Measurements from ENCODE around the gene ZNF750. TPM values are rescaled to one million over a fixed set of nuclear protein-coding genes. Genes with fewer than 3 reads are reported as not detected.
A peak's percentile ranks its signal among the peaks of the same experiment; 100 is the strongest.

The ZNF750 gene
- total and polyA plus RNA-seq, 8 donors, result 0.02 to 0.08 TPM; not detected in 6

DNA sequence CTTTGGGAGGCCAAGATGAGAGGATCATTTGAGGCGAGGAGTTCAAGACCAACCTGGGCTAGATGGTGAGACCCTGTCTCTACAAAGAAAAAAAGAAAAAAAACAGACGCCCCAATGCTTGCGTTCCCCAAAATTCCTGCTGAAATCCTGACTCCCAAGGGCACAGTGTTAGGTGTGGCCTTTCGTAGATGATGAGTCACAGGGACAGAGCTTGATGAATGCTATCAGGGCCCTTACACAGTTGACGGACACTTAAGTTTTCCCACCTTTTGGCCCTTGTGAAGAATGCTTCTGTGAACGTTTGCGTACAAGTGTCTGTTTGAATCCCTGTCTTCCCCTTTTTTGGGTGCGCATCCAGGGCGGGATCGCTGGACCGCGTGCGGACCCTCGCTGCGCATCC lies 16.5 kb upstream of the ZNF750 start:
- H3K4me3 ChIP-seq, result no peak overlapping the region
- DNase-seq (no peak), ATAC-seq (no peak), FAIRE-seq (no peak)
- no peaks in the 10 kb centered on the region for H3K27me3 ChIP-seq
- intact Hi-C loops (cut with DNase I), result no loop called here
- H3K9me3 ChIP-seq, result no peaks in the 10 kb centered on the region
- no peak overlapping the region for H3K27ac ChIP-seq
- no peaks in the 10 kb centered on the region for H3K36me3 ChIP-seq
- H3K4me1 ChIP-seq, result peaks cover 0 to 4% (median 0%) of the 10 kb centered on the region in 3 donors
- TF ChIP-seq, protein P1, sequence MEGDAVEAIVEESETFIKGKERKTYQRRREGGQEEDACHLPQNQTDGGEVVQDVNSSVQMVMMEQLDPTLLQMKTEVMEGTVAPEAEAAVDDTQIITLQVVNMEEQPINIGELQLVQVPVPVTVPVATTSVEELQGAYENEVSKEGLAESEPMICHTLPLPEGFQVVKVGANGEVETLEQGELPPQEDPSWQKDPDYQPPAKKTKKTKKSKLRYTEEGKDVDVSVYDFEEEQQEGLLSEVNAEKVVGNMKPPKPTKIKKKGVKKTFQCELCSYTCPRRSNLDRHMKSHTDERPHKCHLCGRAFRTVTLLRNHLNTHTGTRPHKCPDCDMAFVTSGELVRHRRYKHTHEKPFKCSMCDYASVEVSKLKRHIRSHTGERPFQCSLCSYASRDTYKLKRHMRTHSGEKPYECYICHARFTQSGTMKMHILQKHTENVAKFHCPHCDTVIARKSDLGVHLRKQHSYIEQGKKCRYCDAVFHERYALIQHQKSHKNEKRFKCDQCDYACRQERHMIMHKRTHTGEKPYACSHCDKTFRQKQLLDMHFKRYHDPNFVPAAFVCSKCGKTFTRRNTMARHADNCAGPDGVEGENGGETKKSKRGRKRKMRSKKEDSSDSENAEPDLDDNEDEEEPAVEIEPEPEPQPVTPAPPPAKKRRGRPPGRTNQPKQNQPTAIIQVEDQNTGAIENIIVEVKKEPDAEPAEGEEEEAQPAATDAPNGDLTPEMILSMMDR (IDR thresholded peaks at IDR 0.05), result no peak
- WGBS, 2 donors, result 88 to 90% methylated on average over 15 of the region's 15 CpGs

DNA sequence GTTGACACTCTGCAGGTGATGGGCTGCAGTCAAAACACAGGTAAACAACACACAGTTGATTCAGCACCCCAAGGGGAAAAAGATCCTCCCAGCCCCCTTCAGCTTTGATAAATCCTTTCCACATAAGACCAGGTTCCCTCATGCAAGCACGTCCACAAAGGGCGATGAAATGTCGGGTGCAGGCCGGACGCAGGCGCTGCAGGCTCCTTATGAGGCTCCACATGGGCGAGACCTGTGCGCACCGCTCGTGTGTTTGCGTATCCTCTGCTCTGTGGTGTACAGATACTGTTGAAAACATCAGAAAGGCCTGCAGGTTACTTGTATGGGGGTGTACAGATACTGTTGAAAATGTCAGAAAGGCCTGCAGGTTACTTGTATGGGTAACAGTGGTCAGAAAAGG lies 14.4 kb upstream of the ZNF750 start:
- FAIRE-seq (no peak), DNase-seq (peak in 1 of 6 donors; percentile 13), ATAC-seq (no peak)
- 94 to 95% methylated on average over 11 of the region's 11 CpGs for WGBS, 2 donors
- TF ChIP-seq, protein P1 (IDR thresholded peaks at IDR 0.05), result no peak
- Histone ChIP-seq H3K9me3 (no peaks in the 10 kb centered on the region), H3K27ac (no peak overlapping the region), H3K4me3 (no peak overlapping the region), H3K27me3 (no peaks in the 10 kb centered on the region), H3K36me3 (no peaks in the 10 kb centered on the region), H3K4me1 (no peaks in the 10 kb centered on the region)
- intact Hi-C loops (cut with DNase I), result no loop called here

DNA sequence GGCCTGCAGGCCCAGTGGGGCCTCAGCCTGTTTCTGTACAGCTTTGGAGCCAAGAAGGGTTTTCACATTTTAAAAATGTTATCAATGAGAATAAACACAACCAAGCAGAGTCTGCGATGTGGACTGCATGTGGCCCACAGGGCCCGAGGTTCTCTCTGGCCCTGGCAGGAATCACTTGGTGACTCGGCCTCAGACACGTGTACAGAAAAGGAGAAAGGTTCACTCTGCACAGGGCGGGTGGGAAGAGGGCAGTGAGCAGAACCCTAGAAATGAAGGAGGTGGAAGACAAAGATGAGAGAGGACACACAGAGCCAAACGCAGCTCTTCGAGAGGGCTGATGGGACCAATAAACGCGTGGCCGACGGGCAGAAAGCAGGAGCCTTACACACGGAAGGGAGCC lies 11.6 kb upstream of the ZNF750 start:
- WGBS, 2 donors, result 88 to 89% methylated on average over 11 to 12 of the region's 12 CpGs
- H3K4me3 ChIP-seq, result no peak overlapping the region
- DNase-seq, result peak in 1 of 6 donors; percentile 19
- no peaks in the 10 kb centered on the region for H3K4me1 ChIP-seq
- H3K27me3 ChIP-seq, result no peaks in the 10 kb centered on the region
- no peaks in the 10 kb centered on the region for H3K9me3 ChIP-seq
- TF ChIP-seq, protein P1 (IDR thresholded peaks at IDR 0.05), result no peak
- ATAC-seq, result no peak
- H3K27ac ChIP-seq, result no peak overlapping the region
- no peaks in the 10 kb centered on the region for H3K36me3 ChIP-seq
- FAIRE-seq, result no peak
- intact Hi-C loops (cut with DNase I), result no loop called here

DNA sequence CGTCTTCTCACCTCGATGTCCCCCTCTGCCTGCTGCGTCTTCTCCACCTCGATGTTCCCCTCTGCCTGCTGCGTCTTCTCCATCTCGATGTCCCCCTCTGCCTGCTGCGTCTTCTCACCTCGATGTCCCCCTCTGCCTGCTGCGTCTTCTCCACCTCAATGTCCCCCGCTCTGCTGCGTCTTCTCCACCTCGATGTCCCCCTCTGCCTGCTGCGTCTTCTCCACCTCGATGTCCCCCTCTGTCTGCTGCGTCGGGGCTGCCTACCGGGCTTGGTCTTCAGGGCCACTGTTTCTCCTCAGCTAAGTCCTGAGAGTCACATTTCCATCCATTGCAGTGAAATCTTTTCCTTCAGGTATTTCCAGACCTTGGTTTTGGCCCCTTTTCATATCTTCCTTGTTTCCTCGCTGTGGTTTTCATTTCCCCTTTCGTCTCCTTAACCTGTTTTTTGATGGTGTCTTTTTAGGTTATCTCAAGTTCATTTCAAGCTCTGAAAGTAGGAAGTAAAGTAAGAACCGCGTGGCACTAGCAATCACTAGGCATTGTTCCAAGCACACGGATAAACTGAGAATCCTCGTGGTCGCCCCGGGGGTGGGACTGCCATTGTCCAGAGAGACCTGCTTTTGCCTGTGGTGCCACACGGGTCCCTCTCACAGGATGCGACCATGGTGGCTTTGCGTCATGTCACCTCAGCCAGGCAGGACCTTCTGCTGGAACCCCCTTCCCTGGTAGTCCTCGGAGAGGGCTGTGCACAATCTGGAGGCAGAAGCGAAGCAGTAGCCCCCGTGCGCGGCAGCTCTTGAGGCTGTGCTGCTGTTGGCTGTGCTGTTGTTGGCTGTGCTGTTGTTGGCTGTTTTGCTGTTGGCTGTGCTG lies 9.5 kb upstream of the ZNF750 start:
- no peak overlapping the region for H3K27ac ChIP-seq
- H3K4me1 ChIP-seq, result no peaks in the 10 kb centered on the region
- no peaks in the 10 kb centered on the region for H3K36me3 ChIP-seq
- H3K27me3 ChIP-seq, result no peaks in the 10 kb centered on the region
- no peak overlapping the region for H3K4me3 ChIP-seq
- intact Hi-C loops (cut with DNase I), result no loop called here
- DNase-seq, result peak in 1 of 6 donors; percentile 28
- no peak for ATAC-seq
- TF ChIP-seq, protein P1 (IDR thresholded peaks at IDR 0.05), result no peak
- no peak for FAIRE-seq
- 90 to 91% methylated on average over 33 of the region's 33 CpGs for WGBS, 2 donors
- H3K9me3 ChIP-seq, result no peaks in the 10 kb centered on the region

DNA sequence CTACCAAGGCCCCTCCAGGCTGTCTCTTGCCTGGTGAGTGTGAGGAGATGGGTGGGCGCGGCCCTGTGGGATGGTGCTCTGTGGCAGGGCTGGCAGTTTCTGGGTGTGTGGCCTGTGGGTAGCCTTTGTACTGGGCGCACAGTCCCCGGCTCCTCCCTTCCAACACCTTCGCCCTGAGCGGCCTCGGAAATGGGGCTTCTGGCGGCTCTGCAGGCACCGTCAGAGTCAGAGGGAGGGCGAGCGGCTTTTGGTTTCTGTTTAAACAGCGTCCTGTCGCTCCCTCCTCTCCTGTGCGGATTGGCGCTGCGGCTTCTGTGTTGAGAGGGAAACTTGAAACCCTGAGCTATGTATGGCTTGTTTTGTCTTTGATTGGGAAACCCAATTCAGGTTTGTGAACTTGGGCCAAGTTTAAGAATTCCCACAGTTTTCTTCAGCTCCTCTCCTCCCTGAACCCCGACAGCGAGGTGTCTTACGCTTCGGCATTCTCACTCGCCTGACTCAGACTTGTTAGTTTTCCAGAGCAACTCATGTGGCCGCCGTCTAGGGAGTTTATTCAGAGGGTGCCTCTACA lies 8.3 kb upstream of the ZNF750 start:
- DNase-seq, result peak in 1 of 6 donors; percentile 63
- TF ChIP-seq, protein P1 (IDR thresholded peaks at IDR 0.05), result no peak
- no peaks in the 10 kb centered on the region for H3K36me3 ChIP-seq
- H3K4me1 ChIP-seq, result no peaks in the 10 kb centered on the region
- ATAC-seq, result peak in 3 of 4 donors; percentile 66 to 75 (median 75)
- 81 to 85% methylated on average over 23 of the region's 23 CpGs for WGBS, 2 donors
- no peak overlapping the region for H3K4me3 ChIP-seq
- intact Hi-C loops (cut with DNase I), result no loop called here
- H3K27ac ChIP-seq, result peak overlapping the region in 2 of 4 donors; percentile 28 to 36
- H3K9me3 ChIP-seq, result no peaks in the 10 kb centered on the region
- H3K27me3 ChIP-seq, result no peaks in the 10 kb centered on the region
- no peak for FAIRE-seq
